Breast epithelium (tissue), 3 donors: Measurements from ENCODE around the gene PLEKHH1.

Experiments
- POLR2A ChIP-seq: fragments of 450-650 bp; IDR thresholded peaks from one replicate; pipeline ENCODE4 v1.6.1; 2016; ENCODE audit warnings: antibody characterized with exemption, mild to moderate bottlenecking, moderate library complexity
- POLR2AphosphoS5 ChIP-seq, 3 donors: sonication (generic); formaldehyde crosslinking; IDR thresholded peaks; one replicate each; pipeline ENCODE4 v1.6.1; 2017; ENCODE audit warnings: antibody characterized with exemption in 3 of 3

DNA sequence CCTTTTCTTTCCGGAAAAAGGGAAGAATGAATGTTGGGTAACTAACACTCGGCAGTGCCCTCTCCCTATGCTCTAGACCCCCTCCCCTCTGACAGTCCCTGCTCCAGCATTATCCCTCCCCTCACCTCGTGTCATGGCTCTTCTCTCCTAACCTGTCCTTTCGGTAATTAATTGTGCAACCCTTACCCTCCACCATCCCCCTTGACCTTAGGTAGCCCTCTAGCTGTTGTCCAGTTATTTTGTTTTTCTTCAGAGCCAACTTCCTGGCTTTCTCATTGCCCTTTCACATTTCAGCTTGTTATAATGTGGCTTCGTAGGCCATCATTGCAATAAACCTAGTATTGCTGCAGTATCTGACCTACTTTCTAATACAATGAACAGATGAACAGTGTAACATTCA, 97.8 kb downstream of the PLEKHH1 start:
- no peak for TF ChIP-seq POLR2A
- no peak for TF ChIP-seq POLR2AphosphoS5 (IDR thresholded peaks at IDR 0.05)
